GM23338 (cell line): ENCODE measurements around the gene MBNL1. TPM values are rescaled to one million over a fixed set of nuclear protein-coding genes. Genes with fewer than 3 reads are reported as not detected.

Experiments
- ATAC-seq: fragments of 200-7000 bp; cut with Tn5 transposase; 3 replicates; pipeline ENCODE4 v1.9.1; 2020
- DNase-seq: peaks from one replicate; pipeline ENCODE4 v3.0.0-alpha.2; 2015; ENCODE audit warnings: low spot score
- H2AFZ ChIP-seq: fragments of 200-600 bp; sonication (generic); 2 replicates; pipeline ENCODE4 v1.8.0; 2016; ENCODE audit warnings: antibody characterized with exemption, mild to moderate bottlenecking, moderate library complexity
- H3F3A ChIP-seq: fragments of 200-600 bp; sonication (generic); replicated peaks from 2 replicates; pipeline ENCODE4 v1.8.0; 2017; ENCODE audit warnings: antibody characterized with exemption, mixed run types, low read depth
- H3K27ac ChIP-seq: fragments of 200-600 bp; sonication (generic); 2 replicates; pipeline ENCODE4 v1.6.1; 2016; ENCODE audit warnings: low read depth
- H3K27me3 ChIP-seq: fragments of 200-600 bp; sonication (generic); 2 replicates; pipeline ENCODE4 v1.8.0; 2016; ENCODE audit warnings: mild to moderate bottlenecking, mixed run types, moderate library complexity; ENCODE audit not compliant: insufficient read depth
- H3K36me3 ChIP-seq: fragments of 200-600 bp; sonication (generic); 2 replicates; pipeline ENCODE4 v1.8.0; 2016; ENCODE audit warnings: mild to moderate bottlenecking; ENCODE audit not compliant: insufficient read depth
- H3K4me1 ChIP-seq: fragments of 200-600 bp; sonication (generic); 2 replicates; pipeline ENCODE4 v1.8.0; 2016; ENCODE audit warnings: mild to moderate bottlenecking, moderate library complexity; ENCODE audit not compliant: insufficient read depth
- H3K4me2 ChIP-seq: fragments of 200-600 bp; sonication (generic); 2 replicates; pipeline ENCODE4 v1.7.1; 2017; ENCODE audit warnings: mixed run types
- H3K4me3 ChIP-seq: fragments of 200-600 bp; sonication (generic); 2 replicates; pipeline ENCODE4 v1.6.1; 2016; ENCODE audit warnings: mixed run types
- H3K79me2 ChIP-seq: fragments of 200-600 bp; sonication (generic); replicated peaks from 2 replicates; pipeline ENCODE4 v1.8.0; 2017; ENCODE audit warnings: mild to moderate bottlenecking; ENCODE audit not compliant: insufficient read depth
- H3K9me2 ChIP-seq: fragments of 200-600 bp; sonication (generic); 2 replicates; pipeline ENCODE4 v1.8.0; 2017; ENCODE audit not compliant: insufficient read depth
- H4K20me1 ChIP-seq: fragments of 200-600 bp; sonication (generic); replicated peaks from 2 replicates; pipeline ENCODE4 v1.8.0; 2017; ENCODE audit warnings: mild to moderate bottlenecking; ENCODE audit not compliant: insufficient read depth
- H3K27ac Mint-ChIP-seq: 2 replicates; pipeline ENCODE4 v1.8.0; 2020; ENCODE audit warnings: inconsistent platforms, mild to moderate bottlenecking, moderate library complexity, mixed read lengths
- H3K27me3 Mint-ChIP-seq: 3 replicates; pipeline ENCODE4 v1.8.0; 2022; ENCODE audit warnings: low read depth, mild to moderate bottlenecking, moderate library complexity, mixed read lengths, inconsistent platforms; ENCODE audit not compliant: insufficient read depth, poor library complexity
- H3K36me3 Mint-ChIP-seq: 3 replicates; pipeline ENCODE4 v1.8.0; 2021; ENCODE audit warnings: low read depth, mild to moderate bottlenecking, inconsistent platforms, moderate library complexity, mixed read lengths
- H3K4me1 Mint-ChIP-seq: 3 replicates; pipeline ENCODE4 v1.8.0; 2020; ENCODE audit warnings: mild to moderate bottlenecking, inconsistent platforms, mixed read lengths
- H3K4me3 Mint-ChIP-seq: 3 replicates; pipeline ENCODE4 v1.8.0; 2021; ENCODE audit warnings: moderate library complexity, mild to moderate bottlenecking, inconsistent platforms, mixed read lengths
- H3K9me3 Mint-ChIP-seq: 3 replicates; pipeline ENCODE4 v1.8.0; 2020; ENCODE audit warnings: moderate library complexity, mild to moderate bottlenecking, inconsistent platforms, mixed read lengths
- CREB1 ChIP-seq: fragments of 250-450 bp; sonication (Bioruptor Pico); IDR thresholded peaks from 2 replicates; pipeline ENCODE4 v1.5.0; 2020; ENCODE audit warnings: low read depth, mild to moderate bottlenecking, moderate library complexity
- CTCF ChIP-seq, 2 experiments: fragments of 200-600 bp in 1 of 2; sonication (generic) in 1 of 2; conservative IDR thresholded peaks; 2 replicates each; pipeline versions ENCODE4 v1.5.1 to v1.6.1; 2016 to 2017; ENCODE audit warnings: antibody characterized with exemption in 2 of 2, low read depth in 2 of 2, mild to moderate bottlenecking in 2 of 2, moderate library complexity in 1 of 2
- EZH2 ChIP-seq: fragments of 200-600 bp; sonication (generic); IDR thresholded peaks from one replicate; pipeline ENCODE4 v1.8.0; 2017; ENCODE audit warnings: antibody characterized with exemption, mild to moderate bottlenecking, low read depth; ENCODE audit not compliant: unreplicated experiment
- JUNB ChIP-seq: IDR thresholded peaks from one replicate; pipeline ENCODE4 v1.6.1; 2016; ENCODE audit warnings: antibody characterized with exemption; ENCODE audit not compliant: unreplicated experiment
- NANOG ChIP-seq: IDR thresholded peaks from 2 replicates; pipeline ENCODE4 v1.6.1; 2016; ENCODE audit warnings: antibody characterized with exemption, borderline replicate concordance
- POLR2AphosphoS5 ChIP-seq: IDR thresholded peaks from 2 replicates; pipeline ENCODE4 v1.6.1; 2016; ENCODE audit warnings: antibody characterized with exemption, low read depth
- REST ChIP-seq: IDR thresholded peaks from one replicate; pipeline ENCODE4 v1.6.1; 2018; ENCODE audit warnings: antibody characterized with exemption; ENCODE audit not compliant: unreplicated experiment
- STAT1 ChIP-seq: IDR thresholded peaks from one replicate; pipeline ENCODE4 v1.6.1; 2016; ENCODE audit warnings: antibody characterized with exemption; ENCODE audit not compliant: unreplicated experiment
- ZNF114 ChIP-seq: fragments of 250-450 bp; sonication (Bioruptor Pico); IDR thresholded peaks from 2 replicates; pipeline ENCODE4 v1.5.0; 2020; ENCODE audit warnings: mild to moderate bottlenecking, moderate library complexity
- ZNF331 ChIP-seq: fragments of 250-450 bp; sonication (Bioruptor Pico); IDR thresholded peaks from 2 replicates; pipeline ENCODE4 v1.5.0; 2020; ENCODE audit warnings: low read depth, mild to moderate bottlenecking, moderate library complexity
- polyA plus RNA-seq: library from polyadenylated mRNA; unstranded; fragments of >200 nt; fragmentation: Nextera tagmentation; extraction: Ambion mirVana; gene quantifications from 2 replicates; pipeline ENCODE4 v1.2.1, GENCODE V29; 2016
- total RNA-seq: library from RNA; depleted of rRNA; stranded (reverse); fragments of >200 nt; shearing (Covaris generic); gene quantifications from 2 replicates; pipeline ENCODE4 v1.2.3, GENCODE V29; 2014
- TF ChIP-seq, protein P1 (sequence below): fragments of 250-450 bp; sonication (Bioruptor Pico); IDR thresholded peaks from 2 replicates; pipeline ENCODE4 v1.5.0; 2020; ENCODE audit warnings: mild to moderate bottlenecking, moderate library complexity

MBNL1 gene
- total and polyA plus RNA-seq, 2 experiments from 2014 or later = 9.4 to 23.2 TPM

GRCh38 chr3:152225201-152225600 lies 43.5 kb upstream of the MBNL1 start:
- Mint-ChIP-seq H3K9me3 (no peaks in the 10 kb centered on the region), H3K36me3 (no peaks in the 10 kb centered on the region), H3K4me1 (no peaks in the 10 kb centered on the region), H3K4me3 (no peak overlapping the region), H3K27ac (no peak overlapping the region), H3K27me3 (peaks cover 1% of the 10 kb centered on the region)
- TF ChIP-seq ZNF331 (CRISPR knock-in tag) (no peak), REST (no peak)
- Histone ChIP-seq H3K36me3 (no peaks in the 10 kb centered on the region), H3K4me2 (no peak overlapping the region), H3K4me1 (no peaks in the 10 kb centered on the region), H4K20me1 (no peaks in the 10 kb centered on the region), H3K9me2 (no peaks in the 10 kb centered on the region), H3K4me3 (no peak overlapping the region), H3K79me2 (no peaks in the 10 kb centered on the region), H3F3A (no peaks in the 10 kb centered on the region), H2AFZ (no peak overlapping the region), H3K27me3 (no peaks in the 10 kb centered on the region), H3K27ac (no peak overlapping the region)
- no peak for DNase-seq
- no peak for ATAC-seq

DNA sequence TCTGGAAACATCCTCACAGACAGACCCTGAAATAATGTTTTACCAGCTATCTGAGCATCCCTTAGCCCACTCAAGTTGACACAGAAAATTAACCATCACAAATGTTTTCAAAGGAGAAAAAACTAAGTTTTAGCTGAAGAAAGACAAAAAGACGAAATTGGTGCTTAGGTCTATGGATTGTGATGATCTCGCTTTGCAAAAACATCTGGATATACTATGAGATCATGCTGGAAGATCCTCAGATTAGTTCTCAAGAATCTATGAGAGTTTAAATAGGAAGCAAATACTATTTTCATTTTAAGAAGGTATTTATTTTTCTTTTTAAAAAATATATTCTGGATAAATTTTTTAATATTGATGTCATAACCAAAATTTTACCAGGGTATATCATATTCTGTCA lies 42.6 kb upstream of the MBNL1 start:
- no peaks in the 10 kb centered on the region for H3K79me2 ChIP-seq
- Mint-ChIP-seq H3K4me3 (no peak overlapping the region), H3K9me3 (no peaks in the 10 kb centered on the region), H3K27ac (no peak overlapping the region), H3K36me3 (no peaks in the 10 kb centered on the region), H3K4me1 (no peaks in the 10 kb centered on the region), H3K27me3 (peaks cover 1% of the 10 kb centered on the region)
- no peaks in the 10 kb centered on the region for H3K27me3 ChIP-seq
- no peak overlapping the region for H3K4me2 ChIP-seq
- ATAC-seq (no peak), DNase-seq (no peak)
- H3K4me1 ChIP-seq = no peaks in the 10 kb centered on the region
- H3K4me3 ChIP-seq = no peak overlapping the region
- H3K9me2 ChIP-seq = no peaks in the 10 kb centered on the region
- no peak overlapping the region for H3K27ac ChIP-seq
- no peaks in the 10 kb centered on the region for H4K20me1 ChIP-seq
- no peaks in the 10 kb centered on the region for H3K36me3 ChIP-seq
- H2AFZ ChIP-seq = no peak overlapping the region
- H3F3A ChIP-seq = no peaks in the 10 kb centered on the region
- TF ChIP-seq JUNB = no peak
- no peak for TF ChIP-seq EZH2
- no peak for TF ChIP-seq STAT1
- TF ChIP-seq, protein P1, sequence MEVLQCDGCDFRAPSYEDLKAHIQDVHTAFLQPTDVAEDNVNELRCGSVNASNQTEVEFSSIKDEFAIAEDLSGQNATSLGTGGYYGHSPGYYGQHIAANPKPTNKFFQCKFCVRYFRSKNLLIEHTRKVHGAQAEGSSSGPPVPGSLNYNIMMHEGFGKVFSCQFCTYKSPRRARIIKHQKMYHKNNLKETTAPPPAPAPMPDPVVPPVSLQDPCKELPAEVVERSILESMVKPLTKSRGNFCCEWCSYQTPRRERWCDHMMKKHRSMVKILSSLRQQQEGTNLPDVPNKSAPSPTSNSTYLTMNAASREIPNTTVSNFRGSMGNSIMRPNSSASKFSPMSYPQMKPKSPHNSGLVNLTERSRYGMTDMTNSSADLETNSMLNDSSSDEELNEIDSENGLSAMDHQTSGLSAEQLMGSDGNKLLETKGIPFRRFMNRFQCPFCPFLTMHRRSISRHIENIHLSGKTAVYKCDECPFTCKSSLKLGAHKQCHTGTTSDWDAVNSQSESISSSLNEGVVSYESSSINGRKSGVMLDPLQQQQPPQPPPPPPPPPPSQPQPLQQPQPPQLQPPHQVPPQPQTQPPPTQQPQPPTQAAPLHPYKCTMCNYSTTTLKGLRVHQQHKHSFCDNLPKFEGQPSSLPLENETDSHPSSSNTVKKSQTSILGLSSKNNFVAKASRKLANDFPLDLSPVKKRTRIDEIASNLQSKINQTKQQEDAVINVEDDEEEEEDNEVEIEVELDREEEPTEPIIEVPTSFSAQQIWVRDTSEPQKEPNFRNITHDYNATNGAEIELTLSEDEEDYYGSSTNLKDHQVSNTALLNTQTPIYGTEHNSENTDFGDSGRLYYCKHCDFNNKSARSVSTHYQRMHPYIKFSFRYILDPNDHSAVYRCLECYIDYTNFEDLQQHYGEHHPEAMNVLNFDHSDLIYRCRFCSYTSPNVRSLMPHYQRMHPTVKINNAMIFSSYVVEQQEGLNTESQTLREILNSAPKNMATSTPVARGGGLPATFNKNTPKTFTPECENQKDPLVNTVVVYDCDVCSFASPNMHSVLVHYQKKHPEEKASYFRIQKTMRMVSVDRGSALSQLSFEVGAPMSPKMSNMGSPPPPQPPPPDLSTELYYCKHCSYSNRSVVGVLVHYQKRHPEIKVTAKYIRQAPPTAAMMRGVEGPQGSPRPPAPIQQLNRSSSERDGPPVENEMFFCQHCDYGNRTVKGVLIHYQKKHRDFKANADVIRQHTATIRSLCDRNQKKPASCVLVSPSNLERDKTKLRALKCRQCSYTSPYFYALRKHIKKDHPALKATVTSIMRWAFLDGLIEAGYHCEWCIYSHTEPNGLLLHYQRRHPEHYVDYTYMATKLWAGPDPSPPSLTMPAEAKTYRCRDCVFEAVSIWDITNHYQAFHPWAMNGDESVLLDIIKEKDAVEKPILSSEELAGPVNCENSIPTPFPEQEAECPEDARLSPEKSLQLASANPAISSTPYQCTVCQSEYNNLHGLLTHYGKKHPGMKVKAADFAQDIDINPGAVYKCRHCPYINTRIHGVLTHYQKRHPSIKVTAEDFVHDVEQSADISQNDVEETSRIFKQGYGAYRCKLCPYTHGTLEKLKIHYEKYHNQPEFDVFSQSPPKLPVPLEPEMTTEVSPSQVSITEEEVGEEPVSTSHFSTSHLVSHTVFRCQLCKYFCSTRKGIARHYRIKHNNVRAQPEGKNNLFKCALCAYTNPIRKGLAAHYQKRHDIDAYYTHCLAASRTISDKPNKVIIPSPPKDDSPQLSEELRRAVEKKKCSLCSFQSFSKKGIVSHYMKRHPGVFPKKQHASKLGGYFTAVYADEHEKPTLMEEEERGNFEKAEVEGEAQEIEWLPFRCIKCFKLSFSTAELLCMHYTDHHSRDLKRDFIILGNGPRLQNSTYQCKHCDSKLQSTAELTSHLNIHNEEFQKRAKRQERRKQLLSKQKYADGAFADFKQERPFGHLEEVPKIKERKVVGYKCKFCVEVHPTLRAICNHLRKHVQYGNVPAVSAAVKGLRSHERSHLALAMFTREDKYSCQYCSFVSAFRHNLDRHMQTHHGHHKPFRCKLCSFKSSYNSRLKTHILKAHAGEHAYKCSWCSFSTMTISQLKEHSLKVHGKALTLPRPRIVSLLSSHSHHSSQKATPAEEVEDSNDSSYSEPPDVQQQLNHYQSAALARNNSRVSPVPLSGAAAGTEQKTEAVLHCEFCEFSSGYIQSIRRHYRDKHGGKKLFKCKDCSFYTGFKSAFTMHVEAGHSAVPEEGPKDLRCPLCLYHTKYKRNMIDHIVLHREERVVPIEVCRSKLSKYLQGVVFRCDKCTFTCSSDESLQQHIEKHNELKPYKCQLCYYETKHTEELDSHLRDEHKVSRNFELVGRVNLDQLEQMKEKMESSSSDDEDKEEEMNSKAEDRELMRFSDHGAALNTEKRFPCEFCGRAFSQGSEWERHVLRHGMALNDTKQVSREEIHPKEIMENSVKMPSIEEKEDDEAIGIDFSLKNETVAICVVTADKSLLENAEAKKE = no peak
- no peak for TF ChIP-seq CTCF (conservative IDR thresholded peaks at IDR 0.05; ENCODE audit: low read depth in 2 of 2)
- no peak for TF ChIP-seq CREB1
- no peak for TF ChIP-seq POLR2AphosphoS5
- no peak for TF ChIP-seq ZNF114 (CRISPR knock-in tag)
- TF ChIP-seq NANOG = no peak
- no peak for TF ChIP-seq ZNF331 (CRISPR knock-in tag)
